Endodermal cell (in vitro differentiated cells): ENCODE data around the gene NOXA1. TPM values are rescaled to one million over a fixed set of nuclear protein-coding genes. Genes with fewer than 3 reads are reported as not detected.

Source experiments
- DNase-seq: peaks from one replicate; pipeline ENCODE4 v3.0.0-alpha.2; 2017
- H3K27ac ChIP-seq: 2 replicates; pipeline ENCODE4 v1.5.1; 2013; ENCODE audit warnings: mild to moderate bottlenecking, low read depth, low read length, moderate library complexity
- H3K27me3 ChIP-seq: 2 replicates; pipeline ENCODE4 v1.6.1; 2013; ENCODE audit warnings: mild to moderate bottlenecking, low read length, moderate library complexity; ENCODE audit not compliant: insufficient read depth, control insufficient read depth, poor library complexity, severe bottlenecking
- H3K36me3 ChIP-seq: 2 replicates; pipeline ENCODE4 v1.7.0; 2013; ENCODE audit warnings: mild to moderate bottlenecking, low read length, moderate library complexity; ENCODE audit not compliant: control insufficient read depth, insufficient read depth
- H3K4me1 ChIP-seq: one replicate; pipeline ENCODE4 v1.7.0; 2013; ENCODE audit warnings: low read length; ENCODE audit not compliant: control insufficient read depth, insufficient read depth
- H3K4me3 ChIP-seq: 2 replicates; pipeline ENCODE4 v1.5.1; 2013; ENCODE audit warnings: mild to moderate bottlenecking, low read length, moderate library complexity
- H3K9ac ChIP-seq: 2 replicates; pipeline ENCODE4 v1.6.1; 2013; ENCODE audit warnings: mild to moderate bottlenecking, low read length, moderate library complexity; ENCODE audit not compliant: poor library complexity, severe bottlenecking; ENCODE audit errors: extremely low read depth
- H3K9me3 ChIP-seq: 2 replicates; pipeline ENCODE4 v1.6.1; 2013; ENCODE audit warnings: mild to moderate bottlenecking, low read length, moderate library complexity; ENCODE audit not compliant: control insufficient read depth
- H3K27ac Mint-ChIP-seq: 2 replicates; pipeline ENCODE4 v1.8.0; 2020; ENCODE audit warnings: mixed read lengths
- H3K27me3 Mint-ChIP-seq: 2 replicates; pipeline ENCODE4 v1.8.0; 2021; ENCODE audit warnings: mild to moderate bottlenecking, mixed read lengths; ENCODE audit not compliant: insufficient read depth
- H3K36me3 Mint-ChIP-seq: 2 replicates; pipeline ENCODE4 v1.8.0; 2020; ENCODE audit warnings: low read depth, mixed read lengths
- H3K4me1 Mint-ChIP-seq: 2 replicates; pipeline ENCODE4 v1.8.0; 2020; ENCODE audit warnings: mixed read lengths
- H3K4me3 Mint-ChIP-seq: 2 replicates; pipeline ENCODE4 v1.8.0; 2020; ENCODE audit warnings: mild to moderate bottlenecking, moderate library complexity, mixed read lengths
- H3K9me3 Mint-ChIP-seq: 2 replicates; pipeline ENCODE4 v1.8.0; 2020; ENCODE audit warnings: mild to moderate bottlenecking, mixed read lengths
- WGBS, 2 experiments: methylation state at CpG; one replicate each; pipeline versions ENCODE4 v1.1.5 to v1.1.7; 2013; ENCODE audit warnings: missing lambda C conversion rate in 2 of 2, mixed read lengths in 1 of 2; ENCODE audit not compliant: insufficient coverage in 1 of 2, insufficient read length in 1 of 2; 5-methylcytosine and 5-hydroxymethylcytosine counted together
- long read RNA-seq, 4 experiments: library from polyadenylated mRNA in 2 of 4; library from RNA in 1 of 4; library from capped mRNA in 1 of 4; stranded (forward) in 3 of 4; unstranded in 1 of 4; transcript quantifications; one replicate each; pipeline ENCODE4 v2.0.0, GENCODE V29; 2020 to 2021; ENCODE audit warnings: inconsistent platforms in 1 of 4
- polyA plus RNA-seq, 2 experiments: library from polyadenylated mRNA; stranded (reverse); fragments of 50-300 nt; gene quantifications; one replicate each; pipeline ENCODE4 v1.2.3, GENCODE V29; 2013
- total RNA-seq, 2 donors: library from RNA; stranded (reverse); fragmentation: NEBNext Ultra II Directional in 1 of 2; extraction: Animal tissue kit (Norgen Biotek cat#: 25700) in 1 of 2; gene quantifications; 2 replicates in 1 of 2; 3 replicates in 1 of 2; pipeline ENCODE4 v1.2.1, GENCODE V29; 2021
- TF ChIP-seq, protein P1 (sequence below): fragments of 200-600 bp; sonication (generic); conservative IDR thresholded peaks from 2 replicates; pipeline ENCODE4 v1.5.0; 2021; ENCODE audit warnings: antibody characterized with exemption, mild to moderate bottlenecking

Gene NOXA1, protein sequence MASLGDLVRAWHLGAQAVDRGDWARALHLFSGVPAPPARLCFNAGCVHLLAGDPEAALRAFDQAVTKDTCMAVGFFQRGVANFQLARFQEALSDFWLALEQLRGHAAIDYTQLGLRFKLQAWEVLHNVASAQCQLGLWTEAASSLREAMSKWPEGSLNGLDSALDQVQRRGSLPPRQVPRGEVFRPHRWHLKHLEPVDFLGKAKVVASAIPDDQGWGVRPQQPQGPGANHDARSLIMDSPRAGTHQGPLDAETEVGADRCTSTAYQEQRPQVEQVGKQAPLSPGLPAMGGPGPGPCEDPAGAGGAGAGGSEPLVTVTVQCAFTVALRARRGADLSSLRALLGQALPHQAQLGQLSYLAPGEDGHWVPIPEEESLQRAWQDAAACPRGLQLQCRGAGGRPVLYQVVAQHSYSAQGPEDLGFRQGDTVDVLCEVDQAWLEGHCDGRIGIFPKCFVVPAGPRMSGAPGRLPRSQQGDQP
- total RNA-seq = 1 to 10 TPM; 5.0 to 5.9 TPM
- 1.9 TPM for polyA plus RNA-seq (2013, experiment 1 of 2)
- polyA plus RNA-seq (2013, experiment 2 of 2) = 1.2 TPM
- long read RNA-seq, experiment 1, partial matches to known transcripts = 1 of 3 reads
- long read RNA-seq, experiment 1, other reads (novel, unspliced or antisense) = 2 of 3 reads
- long read RNA-seq, experiment 2, partial matches to known transcripts = 4 of 13 reads
- long read RNA-seq, experiment 2, other reads (novel, unspliced or antisense) = 9 of 13 reads
- long read RNA-seq, experiment 3, partial matches to known transcripts = 1 of 10 reads
- long read RNA-seq, experiment 3, other reads (novel, unspliced or antisense) = 9 of 10 reads
- long read RNA-seq, experiment 4 = 0 reads

DNA sequence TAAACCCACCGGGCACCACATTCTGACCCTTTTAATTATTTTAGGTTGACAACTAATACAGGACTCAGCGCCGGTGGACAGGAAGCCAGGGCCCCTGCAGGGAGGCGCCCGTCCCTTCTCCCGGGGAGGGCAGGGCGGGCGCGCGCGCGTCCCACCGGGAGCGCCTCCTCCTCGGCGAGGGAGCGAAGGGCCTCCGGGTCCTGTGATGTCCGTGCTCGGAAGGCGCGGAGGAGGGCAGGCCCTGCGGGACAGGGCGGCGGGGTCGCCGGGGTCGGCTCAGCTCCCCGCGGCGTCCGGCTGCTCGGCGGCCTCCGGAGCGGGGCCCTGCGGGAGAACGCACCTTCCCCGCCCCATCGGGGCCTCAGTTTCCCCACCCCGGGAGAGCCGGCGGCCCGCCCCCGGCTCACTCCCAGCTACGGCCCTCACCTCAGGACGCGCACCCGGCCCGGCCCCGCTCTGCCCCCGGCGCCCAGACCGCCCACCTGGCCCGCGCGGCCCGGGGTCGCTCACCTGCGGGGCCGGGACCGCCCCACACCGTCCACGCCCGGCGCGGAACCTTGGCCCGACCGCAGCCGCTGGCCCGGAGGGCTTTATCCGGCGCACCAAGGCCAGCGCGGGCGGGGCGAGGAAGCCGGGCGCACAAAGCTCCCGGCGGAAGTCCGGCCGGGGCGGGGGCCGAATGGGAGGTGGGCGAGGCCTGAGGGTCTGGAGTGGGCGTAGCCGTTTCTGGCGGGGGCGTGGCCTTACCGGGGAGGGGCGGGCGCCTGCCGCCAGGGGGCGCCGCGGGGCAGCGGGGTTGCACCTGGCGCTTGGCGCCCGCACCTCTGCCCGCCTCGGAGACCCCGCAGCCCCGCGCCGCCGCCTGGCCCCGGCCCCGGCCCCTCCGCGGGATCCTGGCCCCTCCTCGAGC is at the start of gene NOXA1, which contains the start of gene EXD3:
TSS of gene NOXA1 (plus strand) at position 790 of the 910 bp plus-strand sequence. CDS start 137 bp downstream, outside the sequence.
TSS of gene EXD3 (minus strand) at position 559 of the 910 bp plus-strand sequence. CDS start 27,805 bp downstream, outside the sequence.
- Mint-ChIP-seq H3K4me3 (peak within 1 kb of the TSS; percentile 76), H3K9me3 (no peaks in the 10 kb centered on the region), H3K27ac (peak within 1 kb of the TSS; percentile 72), H3K4me1 (peaks cover 4% of the 10 kb centered on the region), H3K27me3 (peaks cover 8% of the 10 kb centered on the region), H3K36me3 (peaks cover 2% of the 10 kb centered on the region)
- Histone ChIP-seq H3K27ac (no peak within 1 kb of the TSS), H3K27me3 (no peaks in the 10 kb centered on the region), H3K9ac (peak within 1 kb of the TSS; percentile 69), H3K4me3 (peak within 1 kb of the TSS; percentile 98), H3K9me3 (no peaks in the 10 kb centered on the region), H3K4me1 (no peaks in the 10 kb centered on the region), H3K36me3 (peaks cover 6% of the 10 kb centered on the region)
- TF ChIP-seq, protein P1, sequence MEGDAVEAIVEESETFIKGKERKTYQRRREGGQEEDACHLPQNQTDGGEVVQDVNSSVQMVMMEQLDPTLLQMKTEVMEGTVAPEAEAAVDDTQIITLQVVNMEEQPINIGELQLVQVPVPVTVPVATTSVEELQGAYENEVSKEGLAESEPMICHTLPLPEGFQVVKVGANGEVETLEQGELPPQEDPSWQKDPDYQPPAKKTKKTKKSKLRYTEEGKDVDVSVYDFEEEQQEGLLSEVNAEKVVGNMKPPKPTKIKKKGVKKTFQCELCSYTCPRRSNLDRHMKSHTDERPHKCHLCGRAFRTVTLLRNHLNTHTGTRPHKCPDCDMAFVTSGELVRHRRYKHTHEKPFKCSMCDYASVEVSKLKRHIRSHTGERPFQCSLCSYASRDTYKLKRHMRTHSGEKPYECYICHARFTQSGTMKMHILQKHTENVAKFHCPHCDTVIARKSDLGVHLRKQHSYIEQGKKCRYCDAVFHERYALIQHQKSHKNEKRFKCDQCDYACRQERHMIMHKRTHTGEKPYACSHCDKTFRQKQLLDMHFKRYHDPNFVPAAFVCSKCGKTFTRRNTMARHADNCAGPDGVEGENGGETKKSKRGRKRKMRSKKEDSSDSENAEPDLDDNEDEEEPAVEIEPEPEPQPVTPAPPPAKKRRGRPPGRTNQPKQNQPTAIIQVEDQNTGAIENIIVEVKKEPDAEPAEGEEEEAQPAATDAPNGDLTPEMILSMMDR = peak; percentile 74
- DNase-seq = peak; percentile 98
- WGBS, 2 experiments = 0% methylated on average over 7 to 113 of the region's 113 CpGs

DNA sequence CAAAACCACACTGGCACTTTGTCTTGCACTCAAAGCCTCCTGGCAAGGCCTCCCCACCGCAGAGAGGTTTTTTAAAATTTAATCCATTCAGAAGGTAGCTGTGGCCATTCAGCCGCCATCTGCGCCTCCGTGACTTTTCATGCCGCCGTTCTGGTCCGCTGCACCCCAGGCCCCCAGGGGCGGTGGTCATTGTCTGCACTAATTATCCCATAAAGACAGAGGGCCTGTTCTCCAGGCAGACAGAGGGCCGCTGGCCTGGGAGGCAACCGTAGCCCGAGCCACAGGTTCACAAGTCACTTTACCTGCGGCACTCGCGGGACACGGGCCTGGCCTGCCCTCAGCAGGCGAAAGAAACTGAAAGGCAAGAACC is 49.6 kb upstream of the NOXA1 start:
- no peaks in the 10 kb centered on the region for H3K36me3 Mint-ChIP-seq
- H3K4me1 Mint-ChIP-seq = no peaks in the 10 kb centered on the region
- no peak for DNase-seq
- WGBS, 2 experiments = 92 to 94% methylated on average over 15 to 16 of the region's 16 CpGs
- no peak overlapping the region for H3K9ac ChIP-seq
- H3K27me3 ChIP-seq = no peaks in the 10 kb centered on the region
- H3K27ac Mint-ChIP-seq = no peak overlapping the region
- H3K4me1 ChIP-seq = no peaks in the 10 kb centered on the region
- H3K9me3 Mint-ChIP-seq = no peaks in the 10 kb centered on the region
- peaks cover 30% of the 10 kb centered on the region for H3K27me3 Mint-ChIP-seq
- TF ChIP-seq, protein P1 = no peak
- no peaks in the 10 kb centered on the region for H3K36me3 ChIP-seq
- peak overlapping the region; percentile 73 for H3K27ac ChIP-seq
- H3K9me3 ChIP-seq = no peaks in the 10 kb centered on the region
- no peak overlapping the region for H3K4me3 Mint-ChIP-seq
- no peak overlapping the region for H3K4me3 ChIP-seq
